ENCODE results near the gene UIMC1.

UIMC1 gene

GRCh38 chr5:176900780-176901204 is 105.8 kb downstream of the UIMC1 start:
- DNase-seq: no peak

GRCh38 chr5:176899946-176900779 is 106.4 kb downstream of the UIMC1 start:
- no peak for DNase-seq

DNA sequence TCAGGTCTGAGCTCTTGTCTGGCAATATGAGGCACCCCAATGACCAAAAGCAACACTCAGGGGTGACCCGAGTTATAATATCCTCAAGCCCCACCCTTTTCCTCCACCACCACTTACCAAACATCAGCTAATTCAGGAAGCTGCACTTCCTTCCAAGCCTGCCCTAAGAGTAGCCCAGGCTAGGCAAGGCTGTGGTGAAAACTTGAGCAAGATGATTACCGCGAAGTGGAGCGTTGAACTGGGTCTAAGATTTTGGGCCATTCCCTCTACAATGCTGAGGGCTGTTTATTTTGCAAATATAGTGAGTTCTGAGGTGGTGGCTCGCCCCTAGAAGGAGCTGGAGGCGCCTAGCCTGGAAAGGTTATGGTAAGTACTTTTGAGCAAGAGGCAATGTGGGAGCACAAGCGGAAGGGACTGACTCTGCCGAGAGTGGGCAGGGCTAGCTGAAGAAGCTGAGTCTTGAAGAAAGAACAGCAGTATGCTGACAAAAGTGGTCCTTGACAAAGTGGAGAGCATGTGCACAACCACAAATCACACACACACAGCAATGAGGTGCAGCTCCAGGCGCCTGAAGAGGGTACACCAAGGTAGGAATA is 107.2 kb downstream of the UIMC1 start, which contains the start of gene HK3:
TSS of gene HK3 (minus strand) at position 51 of the 596 bp plus-strand sequence. CDS start 3,187 bp downstream, outside the sequence.
- no peak for DNase-seq

DNA sequence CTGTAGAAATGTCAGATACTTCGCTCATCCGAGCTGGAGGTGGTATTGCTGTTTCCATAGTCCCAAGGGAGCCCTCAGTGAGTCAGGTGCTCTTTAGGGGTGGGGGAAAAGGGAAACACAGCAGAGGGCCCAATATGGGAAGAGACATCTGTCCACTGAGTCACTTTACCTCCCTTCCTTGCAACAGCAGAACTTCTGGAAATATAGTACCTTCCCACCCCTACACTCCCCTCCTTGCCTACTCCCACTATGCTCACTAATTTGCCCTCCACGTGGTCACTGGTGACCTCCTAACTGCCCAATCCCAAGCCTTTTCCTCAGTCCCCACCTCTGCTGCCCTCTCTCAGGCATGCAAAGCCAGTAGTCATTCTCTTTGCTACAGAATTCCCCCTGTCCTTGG is 109.3 kb downstream of the UIMC1 start:
- no peak for DNase-seq

DNA sequence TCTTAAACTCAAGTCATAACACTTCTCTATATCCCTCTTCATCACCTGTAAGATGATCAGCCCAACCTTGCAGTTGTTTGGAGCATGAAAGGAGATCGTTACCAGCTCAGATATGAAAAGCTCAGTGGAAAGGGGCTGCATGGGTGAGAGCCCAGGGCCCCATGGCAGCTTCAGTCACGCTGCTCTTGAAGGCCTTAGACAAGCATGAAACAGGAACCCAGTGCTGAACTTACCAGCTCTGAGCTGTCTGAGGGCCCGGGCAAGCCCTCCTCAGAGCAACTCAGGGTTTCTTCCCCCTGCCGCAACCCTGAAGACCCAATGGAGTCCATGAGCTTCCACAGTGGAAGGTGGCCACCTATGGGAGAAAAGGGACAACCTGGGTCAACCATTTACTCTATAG is 110.7 kb downstream of the UIMC1 start:
- no peak for DNase-seq

GRCh38 chr5:176894298-176894697 is 112.3 kb downstream of the UIMC1 start:
- DNase-seq: no peak

DNA sequence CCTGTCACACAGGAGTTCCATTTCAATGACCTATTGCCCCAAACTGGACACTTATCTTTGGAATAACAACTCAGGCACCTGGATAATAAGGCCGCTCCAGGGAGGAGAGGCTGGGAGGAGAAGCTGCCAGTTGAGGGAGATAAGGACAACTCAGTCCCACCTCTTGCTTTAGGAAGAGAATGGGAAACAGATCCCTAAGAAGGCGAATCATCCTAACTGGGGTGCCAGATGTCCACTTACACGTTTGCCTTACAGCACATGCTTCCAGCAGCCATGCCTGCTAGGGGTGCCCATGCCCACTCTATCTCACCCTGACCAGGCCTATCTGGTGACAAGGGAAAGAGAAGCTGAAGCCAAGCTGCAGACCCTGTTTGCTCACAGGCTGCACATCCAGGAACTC is 113.9 kb downstream of the UIMC1 start:
- DNase-seq: no peak

DNA sequence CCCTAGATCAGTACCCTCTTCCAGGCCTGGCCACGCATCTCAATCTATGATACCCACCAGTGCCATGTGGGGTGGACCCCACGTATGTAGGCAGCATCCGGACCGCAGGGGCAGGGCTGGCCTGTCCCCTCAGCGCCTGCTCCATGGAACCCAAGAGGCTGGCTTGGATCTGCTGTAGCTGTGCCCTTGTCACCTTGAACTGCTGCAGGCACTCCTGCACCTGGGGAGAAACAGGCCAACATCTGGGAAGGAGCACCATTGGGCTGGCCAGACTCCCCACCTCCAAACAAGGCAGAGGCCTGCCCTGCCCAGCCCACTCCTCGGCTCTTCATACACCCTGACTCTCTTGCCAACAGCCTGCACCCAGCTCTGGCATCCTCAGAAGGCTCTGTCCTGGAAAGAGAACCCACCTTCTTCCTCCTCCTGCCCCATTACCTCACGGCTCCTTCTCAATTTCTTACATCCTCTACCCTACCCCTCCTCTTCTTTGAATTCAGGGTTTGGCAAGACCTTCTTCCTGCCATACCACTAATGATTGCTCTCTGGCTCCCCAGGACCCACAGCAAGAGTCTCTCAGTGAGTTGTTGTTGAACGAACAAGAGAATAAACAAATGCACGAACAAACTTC is 115.1 kb downstream of the UIMC1 start:
- DNase-seq: no peak

DNA sequence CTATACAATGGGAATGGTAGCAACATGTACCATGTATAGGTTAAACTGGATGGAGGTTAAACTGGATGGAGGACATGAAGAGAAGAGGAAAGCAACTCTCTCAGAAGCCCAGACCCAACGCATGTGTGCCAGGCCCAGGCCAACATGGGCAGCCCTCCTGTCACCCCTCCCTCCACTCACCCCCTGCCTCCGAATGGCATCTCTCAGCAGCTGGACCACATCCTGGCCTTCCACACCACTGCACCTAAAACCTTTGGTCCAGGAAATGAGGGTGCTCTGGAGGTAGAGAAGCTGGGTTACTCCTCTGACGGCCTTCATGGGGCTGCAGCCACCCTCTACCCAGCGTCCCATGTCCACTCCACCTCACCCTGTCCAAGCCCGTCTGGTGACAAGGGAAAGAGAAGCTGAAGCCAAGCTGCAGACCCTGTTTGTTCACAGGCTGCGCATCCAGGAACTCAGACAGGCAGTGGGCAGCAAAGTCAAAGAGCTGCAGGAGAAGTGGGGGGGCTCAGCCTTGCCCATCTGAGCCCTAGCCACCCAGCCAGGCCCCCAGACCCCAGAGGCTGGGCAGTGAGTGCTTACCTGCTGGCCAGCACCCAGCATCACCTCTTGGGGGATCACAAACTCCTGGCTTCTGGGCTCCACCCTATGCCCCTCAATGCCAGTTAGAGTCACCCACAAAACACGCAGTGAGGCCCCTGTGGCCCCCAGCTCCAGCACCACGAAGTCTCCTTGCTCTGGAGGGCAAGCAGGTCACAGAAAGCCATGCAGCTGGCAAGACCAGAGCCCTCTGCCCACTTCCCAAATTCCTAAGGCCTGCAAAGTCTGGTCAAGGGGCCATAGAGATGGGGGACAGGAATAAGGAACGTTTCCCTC is 115.9 kb downstream of the UIMC1 start:
- DNase-seq: no peak

DNA sequence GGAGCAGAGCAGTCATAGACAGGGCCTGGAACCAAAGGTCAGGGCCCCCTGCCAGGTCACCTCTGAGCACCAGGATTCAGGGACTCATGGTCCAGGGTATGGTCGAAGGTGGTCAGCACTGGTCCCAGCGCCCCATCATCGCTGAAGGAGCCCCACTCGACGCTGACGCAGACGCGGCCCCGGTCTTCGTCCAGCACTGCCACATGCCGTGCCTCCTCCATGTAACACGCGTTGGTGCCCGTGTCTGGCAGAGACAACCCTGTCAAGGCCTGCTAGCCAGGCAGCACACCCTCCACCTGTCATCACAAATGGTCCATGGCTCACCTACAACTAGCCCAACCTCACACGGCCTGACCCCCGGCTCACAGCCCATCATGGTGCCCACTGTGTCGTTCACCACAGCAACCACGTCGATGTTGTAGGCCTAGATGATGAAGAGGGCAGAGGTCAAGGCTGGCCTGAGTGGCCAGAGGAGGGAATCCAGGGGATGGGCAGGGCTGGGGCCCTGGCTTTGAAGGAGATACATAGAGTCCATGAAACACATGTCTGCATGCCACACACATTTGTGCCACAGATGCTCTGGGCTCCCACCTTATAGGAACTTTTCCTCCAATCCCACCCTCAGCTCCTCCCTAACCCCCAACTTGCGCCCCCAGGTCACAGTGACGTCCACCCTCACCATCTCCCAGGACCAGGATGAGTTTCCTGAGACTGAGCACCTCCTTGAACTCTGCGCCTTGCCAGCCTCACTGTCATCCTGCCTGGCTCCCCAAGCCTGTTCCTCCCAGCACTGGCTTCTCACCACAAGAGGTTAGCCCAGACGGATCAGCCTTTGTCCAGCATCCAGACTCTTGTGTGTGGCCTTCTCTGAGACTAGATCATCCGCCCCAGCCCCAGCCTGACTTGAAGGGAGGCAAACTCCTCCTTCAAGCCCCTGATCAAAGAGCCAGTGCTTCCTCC is 117.0 kb downstream of the UIMC1 start:
- no peak for DNase-seq

DNA sequence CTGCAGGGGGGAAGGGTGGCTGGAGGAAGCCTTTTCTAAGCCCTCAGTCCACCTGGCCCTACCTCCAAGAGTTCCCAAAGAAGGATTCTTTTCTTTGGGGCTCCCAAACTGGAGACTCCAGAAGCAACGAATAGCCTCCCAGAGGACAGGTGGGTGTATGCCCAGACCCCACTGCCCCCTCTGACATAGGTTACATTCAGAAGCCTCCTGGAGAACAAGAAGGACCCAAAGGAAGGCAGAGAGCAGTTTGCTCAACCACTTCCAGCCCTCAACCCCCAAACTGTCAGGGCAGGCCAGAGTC is 117.8 kb downstream of the UIMC1 start:
- DNase-seq: no peak

GRCh38 chr5:176888016-176888864 is 118.3 kb downstream of the UIMC1 start:
- DNase-seq: no peak

DNA sequence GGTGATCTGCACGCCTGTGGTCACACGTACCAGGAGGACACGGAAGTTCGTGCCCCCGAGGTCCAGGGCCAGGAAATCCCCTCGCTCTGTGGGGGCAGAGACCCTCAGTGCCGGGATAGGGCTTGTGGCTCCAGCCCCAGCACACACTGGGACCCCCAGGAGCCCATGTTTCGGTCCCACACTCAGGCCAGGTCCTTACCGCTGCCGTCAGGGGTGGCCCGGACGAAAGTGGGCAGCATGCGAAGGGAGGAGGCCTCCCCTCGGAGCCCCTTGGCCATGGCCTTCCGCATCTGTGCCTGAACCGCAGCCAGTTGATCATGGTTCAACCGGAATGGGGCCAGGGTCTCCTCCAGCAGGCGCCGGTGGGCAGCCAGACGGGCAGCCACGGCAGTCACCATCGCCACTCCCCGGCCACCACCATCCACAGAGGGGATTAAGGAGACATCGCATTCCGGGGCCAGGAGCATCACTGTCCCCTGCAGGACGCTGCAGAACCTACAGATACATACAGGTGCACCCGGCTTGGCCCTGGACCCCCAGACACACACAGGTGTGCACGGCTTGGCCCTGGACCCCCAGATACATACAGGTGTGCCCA is 119.2 kb downstream of the UIMC1 start:
- DNase-seq: no peak

GRCh38 chr5:176886336-176887251 is 120.0 kb downstream of the UIMC1 start:
- DNase-seq: no peak

GRCh38 chr5:176884571-176884890 is 122.0 kb downstream of the UIMC1 start:
- no peak for DNase-seq

DNA sequence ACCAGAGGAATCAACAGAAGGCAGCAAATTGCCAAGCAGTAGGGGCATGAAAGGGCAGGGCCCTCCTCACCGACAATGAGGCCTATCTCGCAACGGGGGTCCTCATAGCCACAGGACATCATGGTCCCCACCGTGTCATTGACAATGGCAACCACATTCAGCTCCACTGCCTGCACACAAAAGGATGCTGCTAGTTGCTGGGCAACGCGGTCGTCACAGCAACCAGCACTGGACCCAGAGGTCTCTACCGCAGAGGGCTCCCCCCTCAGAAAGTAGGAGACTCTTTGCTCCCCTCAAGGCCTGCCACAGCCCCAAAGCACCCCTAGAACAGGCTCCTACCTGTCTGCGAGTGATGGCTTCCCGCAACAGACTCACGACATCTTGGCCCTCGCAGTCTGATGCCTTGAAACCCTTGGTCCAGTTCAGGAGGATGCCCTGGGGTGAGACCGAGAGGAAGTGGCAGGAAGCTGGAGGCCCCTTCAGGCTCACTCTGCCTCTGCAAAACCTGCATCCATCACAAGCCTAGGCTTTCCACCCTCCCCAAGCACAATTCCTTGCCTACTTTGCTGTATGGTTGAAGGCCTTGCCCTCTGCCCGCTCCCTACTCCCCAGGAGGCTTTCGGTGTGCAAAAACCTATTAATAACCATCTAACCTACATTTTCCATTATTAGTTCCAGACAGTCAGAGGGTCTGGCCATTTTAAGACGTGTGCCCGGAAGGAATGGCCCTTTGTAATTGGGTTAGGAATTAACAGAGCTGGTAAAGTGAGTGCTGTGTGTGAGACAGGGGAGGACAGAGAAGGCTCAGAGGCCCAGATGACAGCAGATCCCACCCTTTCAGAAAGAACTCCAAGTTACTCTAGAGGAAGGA is 122.6 kb downstream of the UIMC1 start:
- no peak for DNase-seq

GRCh38 chr5:176882567-176882903 is 124.0 kb downstream of the UIMC1 start:
- no peak for DNase-seq

- DNase-seq: no peak
These were observed 124.6 kb downstream of the UIMC1 start for GRCh38 chr5:176881816-176882566.
